Activated naive CD8-positive, alpha-beta T cell (primary cell): ENCODE measurements around the gene APOOL.
"Not testable (repeated sequence)": the region's sequence is repeated elsewhere in the genome, so short reads cannot be mapped to it uniquely, and the experiment has no call there.

Experiments used
- H3K27ac Mint-ChIP-seq: one replicate; pipeline ENCODE4 v1.8.0; 2021; ENCODE audit warnings: mixed read lengths
- H3K27me3 Mint-ChIP-seq: one replicate; pipeline ENCODE4 v1.8.0; 2021; ENCODE audit warnings: mixed read lengths
- H3K36me3 Mint-ChIP-seq: one replicate; pipeline ENCODE4 v1.8.0; 2021; ENCODE audit warnings: mixed read lengths
- H3K4me1 Mint-ChIP-seq: one replicate; pipeline ENCODE4 v1.8.0; 2021; ENCODE audit warnings: low read depth, mixed read lengths
- H3K4me3 Mint-ChIP-seq: one replicate; pipeline ENCODE4 v1.8.0; 2021; ENCODE audit warnings: mild to moderate bottlenecking, mixed read lengths
- H3K9me3 Mint-ChIP-seq: one replicate; pipeline ENCODE4 v1.8.0; 2021; ENCODE audit warnings: low read depth, mixed read lengths

APOOL gene

GRCh38 chrX:85003655-85004244 is at the start of gene APOOL:
Gene APOOL, plus strand, starts transcription at chrX:85003877. Its CDS starts 36 bp downstream, at chrX:85003913.
- Mint-ChIP-seq H3K27ac (peak within 1 kb of the TSS; percentile 75), H3K4me3 (peak within 1 kb of the TSS; percentile 90), H3K4me1 (peaks cover 25% of the 10 kb centered on the region), H3K27me3 (no peaks in the 10 kb centered on the region), H3K36me3 (peaks cover under 1% of the 10 kb centered on the region), H3K9me3 (no peaks in the 10 kb centered on the region)

- Mint-ChIP-seq H3K4me3 (no peak overlapping the region), H3K4me1 (no peaks in the 10 kb centered on the region), H3K27me3 (peaks cover 1% of the 10 kb centered on the region), H3K9me3 (no peaks in the 10 kb centered on the region), H3K27ac (no peak overlapping the region), H3K36me3 (no peaks in the 10 kb centered on the region)
Measured at GRCh38 chrX:84956304-84956703, 47.4 kb upstream of the APOOL start.

- H3K36me3 Mint-ChIP-seq = no peaks in the 10 kb centered on the region
- H3K27ac Mint-ChIP-seq = no peak overlapping the region
- no peaks in the 10 kb centered on the region for H3K4me1 Mint-ChIP-seq
- H3K4me3 Mint-ChIP-seq = no peak overlapping the region
- no peaks in the 10 kb centered on the region for H3K27me3 Mint-ChIP-seq
- no peaks in the 10 kb centered on the region for H3K9me3 Mint-ChIP-seq
Measured at GRCh38 chrX:84974803-84975202, 28.9 kb upstream of the APOOL start.

GRCh38 chrX:84991739-84992138 is 11.9 kb upstream of the APOOL start:
- not testable (repeated sequence) for H3K27ac Mint-ChIP-seq, H3K27me3 Mint-ChIP-seq, H3K4me1 Mint-ChIP-seq, H3K4me3 Mint-ChIP-seq, H3K9me3 Mint-ChIP-seq, H3K36me3 Mint-ChIP-seq

GRCh38 chrX:84993150-84993549 is 10.5 kb upstream of the APOOL start:
- H3K27me3 Mint-ChIP-seq = peaks cover 4% of the 10 kb centered on the region
- H3K36me3 Mint-ChIP-seq = no peaks in the 10 kb centered on the region
- no peak overlapping the region for H3K4me3 Mint-ChIP-seq
- no peaks in the 10 kb centered on the region for H3K9me3 Mint-ChIP-seq
- H3K4me1 Mint-ChIP-seq = no peaks in the 10 kb centered on the region
- H3K27ac Mint-ChIP-seq = no peak overlapping the region

GRCh38 chrX:85001344-85001743 is 2.3 kb upstream of the APOOL start:
- Mint-ChIP-seq H3K9me3 (no peaks in the 10 kb centered on the region), H3K27me3 (no peaks in the 10 kb centered on the region), H3K36me3 (no peaks in the 10 kb centered on the region), H3K4me1 (peaks cover 11% of the 10 kb centered on the region), H3K4me3 (no peak overlapping the region), H3K27ac (no peak overlapping the region)

GRCh38 chrX:85004255-85004654 is 578 bp downstream of the APOOL start:
- no peaks in the 10 kb centered on the region for H3K9me3 Mint-ChIP-seq
- peak overlapping the region; percentile 75 for H3K27ac Mint-ChIP-seq
- H3K27me3 Mint-ChIP-seq = no peaks in the 10 kb centered on the region
- peak overlapping the region; percentile 90 for H3K4me3 Mint-ChIP-seq
- peaks cover 25% of the 10 kb centered on the region for H3K4me1 Mint-ChIP-seq
- peaks cover 3% of the 10 kb centered on the region for H3K36me3 Mint-ChIP-seq

- H3K36me3 Mint-ChIP-seq = peaks cover 16% of the 10 kb centered on the region
- H3K27ac Mint-ChIP-seq = no peak overlapping the region
Measured at GRCh38 chrX:85012098-85012497, 8.4 kb downstream of the APOOL start.

GRCh38 chrX:85015351-85015750 is 11.7 kb downstream of the APOOL start:
- H3K9me3 Mint-ChIP-seq, H3K4me3 Mint-ChIP-seq, H3K27me3 Mint-ChIP-seq, H3K27ac Mint-ChIP-seq: not testable (repeated sequence)
- H3K4me1 Mint-ChIP-seq = peaks cover 27% of the 10 kb centered on the region
- H3K36me3 Mint-ChIP-seq = peaks cover 23% of the 10 kb centered on the region

More at GRCh38 chrX:85012098-85012497, 8.4 kb downstream of the APOOL start:
- H3K9me3 Mint-ChIP-seq = no peaks in the 10 kb centered on the region
- peaks cover 34% of the 10 kb centered on the region for H3K4me1 Mint-ChIP-seq
- H3K4me3 Mint-ChIP-seq = no peak overlapping the region
- H3K27me3 Mint-ChIP-seq = no peaks in the 10 kb centered on the region

GRCh38 chrX:85017721-85018120 is 14.0 kb downstream of the APOOL start:
- H3K36me3 Mint-ChIP-seq = peaks cover 15% of the 10 kb centered on the region
- H3K27ac Mint-ChIP-seq = no peak overlapping the region
- peaks cover 13% of the 10 kb centered on the region for H3K4me1 Mint-ChIP-seq
- no peaks in the 10 kb centered on the region for H3K9me3 Mint-ChIP-seq
- no peaks in the 10 kb centered on the region for H3K27me3 Mint-ChIP-seq
- H3K4me3 Mint-ChIP-seq = no peak overlapping the region

- Mint-ChIP-seq H3K4me3 (no peak overlapping the region), H3K27ac (no peak overlapping the region), H3K36me3 (peaks cover 15% of the 10 kb centered on the region), H3K9me3 (no peaks in the 10 kb centered on the region), H3K4me1 (peaks cover 6% of the 10 kb centered on the region), H3K27me3 (no peaks in the 10 kb centered on the region)
Measured at GRCh38 chrX:85018471-85018870, 14.8 kb downstream of the APOOL start.

- Mint-ChIP-seq H3K36me3 (peaks cover 11% of the 10 kb centered on the region), H3K27me3 (no peaks in the 10 kb centered on the region), H3K4me1 (no peaks in the 10 kb centered on the region), H3K27ac (no peak overlapping the region), H3K9me3 (no peaks in the 10 kb centered on the region), H3K4me3 (no peak overlapping the region)
Measured at GRCh38 chrX:85020216-85020615, 16.5 kb downstream of the APOOL start.

- Mint-ChIP-seq H3K36me3 (peaks cover 11% of the 10 kb centered on the region), H3K27ac (no peak overlapping the region), H3K27me3 (no peaks in the 10 kb centered on the region), H3K4me3 (no peak overlapping the region), H3K4me1 (no peaks in the 10 kb centered on the region), H3K9me3 (no peaks in the 10 kb centered on the region)
Measured at GRCh38 chrX:85024044-85024443, 20.4 kb downstream of the APOOL start.

- Mint-ChIP-seq H3K4me3 (no peak overlapping the region), H3K9me3 (no peaks in the 10 kb centered on the region), H3K36me3 (peaks cover 11% of the 10 kb centered on the region), H3K4me1 (no peaks in the 10 kb centered on the region), H3K27me3 (no peaks in the 10 kb centered on the region), H3K27ac (no peak overlapping the region)
Measured at GRCh38 chrX:85024562-85024961, 20.9 kb downstream of the APOOL start.

- no peaks in the 10 kb centered on the region for H3K4me1 Mint-ChIP-seq
- no peaks in the 10 kb centered on the region for H3K27me3 Mint-ChIP-seq
- no peaks in the 10 kb centered on the region for H3K9me3 Mint-ChIP-seq
- H3K36me3 Mint-ChIP-seq = peaks cover 9% of the 10 kb centered on the region
- no peak overlapping the region for H3K4me3 Mint-ChIP-seq
- H3K27ac Mint-ChIP-seq = no peak overlapping the region
Measured at GRCh38 chrX:85026170-85026569, 22.5 kb downstream of the APOOL start.

- Mint-ChIP-seq H3K27ac (no peak overlapping the region), H3K36me3 (peaks cover 9% of the 10 kb centered on the region), H3K27me3 (no peaks in the 10 kb centered on the region), H3K4me3 (no peak overlapping the region), H3K4me1 (peaks cover 2% of the 10 kb centered on the region), H3K9me3 (no peaks in the 10 kb centered on the region)
Measured at GRCh38 chrX:85029043-85029442, 25.4 kb downstream of the APOOL start.
